ENCODE results near the gene KIAA0930. TPM values are rescaled to one million over a fixed set of nuclear protein-coding genes. Genes with fewer than 3 reads are reported as not detected.

Gene KIAA0930
- total and polyA plus RNA-seq, 2 donors (not counting 1 experiment from before 2014, with no cell fraction given): 27.0 to 46.8 TPM

DNA sequence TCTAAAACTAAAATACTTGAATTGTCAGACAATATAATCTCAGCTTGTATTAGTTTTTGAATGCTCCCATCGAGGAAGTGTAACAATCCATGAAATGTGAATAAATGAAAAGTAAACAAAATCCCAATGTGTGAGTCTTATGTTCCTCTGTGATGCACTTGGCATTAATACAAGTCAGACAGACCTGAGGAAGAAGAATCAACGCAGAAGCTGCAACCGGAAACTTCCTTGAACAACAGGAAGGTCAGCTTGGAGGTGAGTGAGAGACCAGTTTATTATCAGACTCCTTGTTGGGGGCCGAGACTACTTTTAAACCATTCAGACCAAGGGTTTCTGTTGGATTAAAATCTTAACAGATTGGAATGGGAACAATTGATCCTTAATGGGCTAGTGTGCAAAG lies 52.8 kb downstream of the KIAA0930 start:
- Histone ChIP-seq H3K9ac (ENCODE audit: low read length) (no peak overlapping the region), H2AFZ (ENCODE audit: insufficient read depth, low read depth, low read length, poor library complexity, severe bottlenecking) (no peak overlapping the region), H3K9me3 (ENCODE audit: control extremely low read depth in 1 of 3, control insufficient read depth in 2 of 3, insufficient read depth in 1 of 3, low read length in 2 of 3) (no peaks in the 10 kb centered on the region), H3K27me3 (replicated peaks in 1 of 4; ENCODE audit: control extremely low read depth in 1 of 4, control insufficient read depth in 3 of 4, insufficient read depth in 4 of 4, low read length in 3 of 4) (no peaks in the 10 kb centered on the region), H4K20me1 (ENCODE audit: control insufficient read depth, insufficient read depth, low read length, poor library complexity, severe bottlenecking) (peaks cover 4% of the 10 kb centered on the region), H3K27ac (ENCODE audit: low read length in 2 of 2) (no peak overlapping the region), H3K4me3 (ENCODE audit: control extremely low read depth in 1 of 5, extremely low read depth in 1 of 5, insufficient read depth in 1 of 5, low read depth in 2 of 5, low read length in 4 of 5) (no peak overlapping the region), H3K79me2 (ENCODE audit: control insufficient read depth, insufficient read depth, low read length) (no peaks in the 10 kb centered on the region), H3K4me2 (replicated peaks; ENCODE audit: low read depth, low read length, poor library complexity, severe bottlenecking) (no peak overlapping the region), H3K36me3 (replicated peaks in 1 of 2; ENCODE audit: control extremely low read depth in 1 of 2, control insufficient read depth in 1 of 2, extremely low read depth in 1 of 2, insufficient read depth in 2 of 2, low read length in 1 of 2) (peaks cover 0 to 39% of the 10 kb centered on the region in 2 experiments), H3K4me1 (ENCODE audit: control insufficient read depth in 2 of 2, insufficient read depth in 2 of 2, low read length in 2 of 2) (no peaks in the 10 kb centered on the region)
- ChIA-PET POLR2A (no interaction called here), CTCF (no interaction called here)
- TF ChIP-seq, protein P1, sequence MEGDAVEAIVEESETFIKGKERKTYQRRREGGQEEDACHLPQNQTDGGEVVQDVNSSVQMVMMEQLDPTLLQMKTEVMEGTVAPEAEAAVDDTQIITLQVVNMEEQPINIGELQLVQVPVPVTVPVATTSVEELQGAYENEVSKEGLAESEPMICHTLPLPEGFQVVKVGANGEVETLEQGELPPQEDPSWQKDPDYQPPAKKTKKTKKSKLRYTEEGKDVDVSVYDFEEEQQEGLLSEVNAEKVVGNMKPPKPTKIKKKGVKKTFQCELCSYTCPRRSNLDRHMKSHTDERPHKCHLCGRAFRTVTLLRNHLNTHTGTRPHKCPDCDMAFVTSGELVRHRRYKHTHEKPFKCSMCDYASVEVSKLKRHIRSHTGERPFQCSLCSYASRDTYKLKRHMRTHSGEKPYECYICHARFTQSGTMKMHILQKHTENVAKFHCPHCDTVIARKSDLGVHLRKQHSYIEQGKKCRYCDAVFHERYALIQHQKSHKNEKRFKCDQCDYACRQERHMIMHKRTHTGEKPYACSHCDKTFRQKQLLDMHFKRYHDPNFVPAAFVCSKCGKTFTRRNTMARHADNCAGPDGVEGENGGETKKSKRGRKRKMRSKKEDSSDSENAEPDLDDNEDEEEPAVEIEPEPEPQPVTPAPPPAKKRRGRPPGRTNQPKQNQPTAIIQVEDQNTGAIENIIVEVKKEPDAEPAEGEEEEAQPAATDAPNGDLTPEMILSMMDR (IDR thresholded peaks at IDR 0.05): no peak
- no peak for TF ChIP-seq EZH2 (IDR thresholded peaks at IDR 0.05; ENCODE audit: borderline replicate concordance, insufficient read depth, low read depth, low read length, poor library complexity, severe bottlenecking)
- Mint-ChIP-seq H3K27me3 (no peaks in the 10 kb centered on the region), H3K9me3 (ENCODE audit: insufficient read depth) (no peaks in the 10 kb centered on the region), H3K4me1 (no peaks in the 10 kb centered on the region), H3K4me3 (no peak overlapping the region), H3K27ac (no peak overlapping the region)
- intact Hi-C loops (cut with micrococcal nuclease): no loop called here
- no CpG with 5 or more reads among the region's 4 CpGs for WGBS (ENCODE audit: insufficient coverage)
- ATAC-seq (ENCODE audit: low read depth): no peak
- no peak for DNase-seq

DNA sequence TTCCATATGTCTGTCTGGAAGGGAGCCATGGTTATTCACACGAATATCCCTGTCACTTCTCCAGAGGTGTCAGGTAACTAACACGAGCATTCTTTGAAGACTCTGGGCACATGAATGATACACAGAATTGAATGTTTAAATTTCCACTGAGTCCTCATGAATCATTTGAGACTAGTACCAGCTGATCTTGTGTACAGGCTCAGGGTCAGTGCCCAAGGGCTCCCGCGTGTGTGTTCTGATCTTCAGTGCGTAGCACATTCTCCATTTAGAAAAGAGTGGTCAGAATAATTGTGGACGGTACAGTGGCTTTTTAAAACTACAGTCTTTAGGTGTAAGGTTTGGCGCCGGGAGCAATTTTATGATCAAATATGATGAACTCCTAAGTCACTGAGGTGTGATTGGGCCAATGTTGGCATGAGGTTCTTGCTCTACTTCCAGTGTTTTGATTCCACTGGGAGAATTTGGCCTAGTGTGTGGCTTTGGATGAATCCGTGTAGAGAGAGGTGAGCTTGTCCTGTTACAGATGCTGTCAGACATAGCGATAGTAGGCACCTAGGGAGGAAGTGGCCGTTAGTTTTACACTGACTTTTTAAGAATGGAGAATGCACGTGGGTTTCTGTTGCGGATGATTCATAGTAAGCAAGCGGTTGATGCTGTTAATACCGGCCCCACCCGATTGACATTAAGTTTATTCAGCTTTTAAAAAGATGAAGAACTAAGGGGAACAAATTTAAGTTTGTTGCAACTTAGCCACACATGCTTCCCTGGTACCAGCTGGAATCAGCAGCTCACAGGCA lies 54.8 kb downstream of the KIAA0930 start:
- Histone ChIP-seq H3K9me3 (ENCODE audit: control extremely low read depth in 1 of 3, control insufficient read depth in 2 of 3, insufficient read depth in 1 of 3, low read length in 2 of 3) (no peaks in the 10 kb centered on the region), H2AFZ (ENCODE audit: insufficient read depth, low read depth, low read length, poor library complexity, severe bottlenecking) (no peak overlapping the region), H3K4me3 (ENCODE audit: control extremely low read depth in 1 of 5, extremely low read depth in 1 of 5, insufficient read depth in 1 of 5, low read depth in 2 of 5, low read length in 4 of 5) (no peak overlapping the region), H3K27ac (ENCODE audit: low read length in 2 of 2) (no peak overlapping the region), H3K36me3 (replicated peaks in 1 of 2; ENCODE audit: control extremely low read depth in 1 of 2, control insufficient read depth in 1 of 2, extremely low read depth in 1 of 2, insufficient read depth in 2 of 2, low read length in 1 of 2) (peaks cover 0 to 55% of the 10 kb centered on the region in 2 experiments), H3K9ac (ENCODE audit: low read length) (no peak overlapping the region), H3K4me2 (replicated peaks; ENCODE audit: low read depth, low read length, poor library complexity, severe bottlenecking) (no peak overlapping the region), H4K20me1 (ENCODE audit: control insufficient read depth, insufficient read depth, low read length, poor library complexity, severe bottlenecking) (peaks cover 10% of the 10 kb centered on the region), H3K27me3 (replicated peaks in 1 of 4; ENCODE audit: control extremely low read depth in 1 of 4, control insufficient read depth in 3 of 4, insufficient read depth in 4 of 4, low read length in 3 of 4) (no peaks in the 10 kb centered on the region), H3K4me1 (ENCODE audit: control insufficient read depth in 2 of 2, insufficient read depth in 2 of 2, low read length in 2 of 2) (no peaks in the 10 kb centered on the region), H3K79me2 (ENCODE audit: control insufficient read depth, insufficient read depth, low read length) (no peaks in the 10 kb centered on the region)
- intact Hi-C loops (cut with micrococcal nuclease): no loop called here
- H3K27ac Mint-ChIP-seq: no peak overlapping the region
- H3K4me1 Mint-ChIP-seq: no peaks in the 10 kb centered on the region
- 86% methylated on average over 10 of the region's 16 CpGs for WGBS (ENCODE audit: insufficient coverage)
- ChIA-PET CTCF (no interaction called here), POLR2A (no interaction called here)
- no peak for TF ChIP-seq EZH2 (IDR thresholded peaks at IDR 0.05; ENCODE audit: borderline replicate concordance, insufficient read depth, low read depth, low read length, poor library complexity, severe bottlenecking)
- TF ChIP-seq, protein P1 (IDR thresholded peaks at IDR 0.05): no peak
- ATAC-seq (ENCODE audit: low read depth) (no peak), DNase-seq (no peak)
- no peak overlapping the region for H3K4me3 Mint-ChIP-seq
- H3K27me3 Mint-ChIP-seq: no peaks in the 10 kb centered on the region
- no peaks in the 10 kb centered on the region for H3K9me3 Mint-ChIP-seq (ENCODE audit: insufficient read depth)

Data from B cell (primary cell).